DMS153 treated with DMSO at 0.1 percent for 48 hours (cell line): ENCODE results near the gene RPUSD1.
"Not testable (repeated sequence)": the region's sequence is repeated elsewhere in the genome, so short reads cannot be mapped to it uniquely, and the experiment has no call there.

Source experiments
- DNase-seq: peaks from one replicate; lab custom pipeline; 2025; ENCODE audit not compliant: unreplicated experiment; lab: John Stamatoyannopoulos, UW

The RPUSD1 gene

DNA sequence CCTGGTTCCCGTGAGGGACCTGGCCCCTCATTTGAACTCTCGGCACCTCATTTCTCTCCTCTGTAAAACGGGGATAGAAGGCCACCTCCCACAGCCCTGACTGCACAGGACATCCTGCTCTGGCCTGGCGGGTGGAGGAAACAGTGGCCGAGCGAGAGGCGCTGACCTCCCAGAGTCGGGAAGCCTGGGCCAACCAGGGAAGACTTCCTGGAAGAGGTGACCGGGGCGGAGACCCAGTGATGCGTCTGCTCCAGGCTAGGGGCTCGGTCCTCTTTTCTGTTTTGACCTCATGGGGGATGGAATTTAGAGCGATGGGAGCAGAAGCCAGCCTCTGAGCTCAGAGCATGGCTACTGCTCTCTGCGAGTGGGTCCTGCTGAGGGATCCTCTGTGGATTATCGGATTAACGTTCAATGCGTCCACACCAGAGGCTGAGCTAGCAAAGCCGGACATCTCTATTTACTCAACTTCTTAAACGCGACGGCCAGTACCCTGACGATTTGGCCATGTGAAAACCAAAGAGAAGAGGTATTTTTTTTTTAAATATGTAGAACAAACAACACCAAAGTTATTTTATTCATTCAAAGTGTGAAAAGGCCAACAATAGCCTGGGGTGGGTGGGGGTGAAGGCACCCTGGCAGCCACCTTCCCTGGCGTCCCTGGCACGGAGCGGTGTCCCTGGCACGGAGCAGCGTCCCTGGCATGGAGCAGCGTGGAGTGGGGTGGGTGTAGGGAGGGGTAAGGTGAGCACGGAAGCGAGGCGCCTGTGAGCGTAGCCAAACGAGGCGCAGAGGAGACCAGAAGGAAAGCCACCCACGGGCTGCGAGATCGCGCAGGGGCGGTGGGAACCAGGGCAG is 36.8 kb downstream of the RPUSD1 start:
- no peak for DNase-seq

DNA sequence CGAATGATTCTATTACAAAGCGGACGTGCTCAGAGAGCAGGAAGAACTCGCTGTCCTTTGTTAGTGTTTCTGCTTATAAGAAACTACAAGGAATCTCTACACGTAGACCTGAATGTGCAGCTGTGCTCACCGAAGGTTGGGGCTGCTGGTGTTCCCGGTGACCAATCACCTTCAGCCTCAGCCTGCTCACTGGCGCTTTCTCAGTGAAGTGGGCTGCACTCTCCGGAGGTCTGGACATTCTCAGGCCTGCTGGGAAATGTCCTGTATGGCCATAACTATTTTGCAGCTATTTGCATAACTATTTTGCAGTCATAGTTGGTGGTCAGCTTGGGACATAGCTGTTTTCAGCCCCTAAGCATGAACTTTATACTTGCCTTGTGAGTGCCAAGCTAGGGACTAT is 37.7 kb downstream of the RPUSD1 start:
- DNase-seq = no peak

DNA sequence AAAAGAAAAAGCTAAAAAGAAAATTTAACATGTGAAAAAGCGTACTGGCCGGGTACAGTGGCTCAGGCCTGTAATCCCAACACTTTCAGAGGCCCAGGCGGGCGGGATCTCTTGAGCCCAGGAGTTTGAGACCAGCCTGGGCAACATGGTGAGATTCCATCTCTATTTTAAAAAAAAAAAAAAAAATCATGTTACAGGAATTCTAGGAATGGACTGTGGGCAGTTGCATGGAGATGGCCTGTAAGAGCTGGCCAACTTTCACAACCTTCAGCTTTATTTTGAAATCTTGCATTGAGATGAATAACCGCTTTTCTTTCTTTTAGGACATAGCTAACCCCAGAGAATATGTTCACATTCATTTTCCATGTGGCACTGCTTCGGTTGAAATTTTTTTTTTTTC is 39.2 kb downstream of the RPUSD1 start:
- no peak for DNase-seq

DNA sequence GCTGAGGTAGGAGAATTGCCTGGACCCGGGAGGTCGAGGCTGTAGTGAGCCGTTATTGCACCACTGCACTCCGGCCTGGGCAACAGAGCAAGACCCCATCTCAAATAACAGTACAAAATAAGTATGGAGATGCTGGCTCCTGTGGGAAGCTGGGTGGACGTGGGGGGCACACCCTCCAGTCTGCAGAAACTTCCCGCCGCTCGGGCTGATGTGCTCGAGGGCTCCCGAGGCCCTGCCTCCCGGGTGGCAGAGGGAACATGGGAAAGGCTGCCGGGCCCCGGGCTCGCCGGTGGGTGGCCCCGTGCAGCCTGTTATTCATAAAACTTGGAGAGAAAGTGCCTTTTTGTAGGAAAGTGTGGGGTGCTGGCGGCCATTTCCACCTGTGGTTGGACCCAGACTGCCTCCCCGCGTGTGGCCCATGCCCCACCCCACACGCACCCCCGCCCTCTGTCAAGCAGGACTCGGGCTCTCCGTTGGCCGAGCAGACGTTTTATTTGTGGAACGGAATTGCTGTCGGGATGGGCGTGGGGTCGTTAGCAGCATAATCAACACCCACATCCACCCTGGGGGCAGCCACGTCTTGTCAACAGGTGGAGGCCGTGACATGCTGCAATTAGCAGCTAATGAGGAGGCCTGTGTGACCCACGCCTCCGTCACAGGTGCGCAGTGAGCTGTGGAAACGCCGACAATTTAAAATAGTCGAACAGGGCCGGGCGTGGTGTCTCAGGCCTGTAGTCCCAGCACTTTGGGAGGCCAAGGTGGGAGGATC is 40.0 kb downstream of the RPUSD1 start:
- DNase-seq = no peak

DNA sequence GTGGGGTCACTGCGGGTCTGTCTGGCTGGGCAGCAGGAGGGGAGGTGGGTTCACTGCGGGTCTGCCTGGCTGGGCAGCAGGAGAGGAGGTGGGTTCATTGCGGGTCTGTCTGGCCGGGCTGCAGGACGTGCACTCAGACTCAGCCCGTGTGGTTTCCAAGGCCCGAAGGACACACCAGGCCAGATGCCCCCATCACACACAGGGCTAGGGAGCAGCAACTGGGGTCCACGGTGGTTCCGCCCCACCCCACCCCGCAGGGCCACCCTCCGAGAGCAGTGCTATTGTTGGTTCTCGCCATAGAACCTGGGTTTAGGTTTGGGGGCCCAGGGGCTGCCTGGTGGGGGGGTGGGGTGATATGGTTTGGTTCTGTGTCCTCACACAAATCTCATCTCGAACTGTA is 41.5 kb downstream of the RPUSD1 start:
- DNase-seq = no peak

DNA sequence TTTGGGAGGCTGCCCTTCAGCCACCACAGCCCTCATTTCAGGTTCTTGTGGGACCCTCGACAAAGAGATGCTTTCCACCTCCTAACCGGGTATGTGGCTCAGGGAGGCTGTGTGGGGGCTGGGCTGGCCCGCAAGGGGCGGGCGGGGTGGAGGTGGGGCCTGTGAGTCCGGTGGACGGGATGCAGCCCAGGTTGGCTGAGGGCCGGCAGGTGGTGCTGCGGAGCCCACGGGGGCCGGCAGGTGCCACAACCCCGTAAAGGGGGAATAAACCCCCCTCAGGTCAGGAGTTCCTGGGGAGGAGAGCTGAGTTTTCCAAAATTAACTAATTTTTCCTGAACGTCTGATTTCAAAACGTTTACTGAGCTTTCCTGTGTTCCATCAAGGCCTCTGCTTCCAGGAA is 42.4 kb downstream of the RPUSD1 start:
- DNase-seq = no peak

DNA sequence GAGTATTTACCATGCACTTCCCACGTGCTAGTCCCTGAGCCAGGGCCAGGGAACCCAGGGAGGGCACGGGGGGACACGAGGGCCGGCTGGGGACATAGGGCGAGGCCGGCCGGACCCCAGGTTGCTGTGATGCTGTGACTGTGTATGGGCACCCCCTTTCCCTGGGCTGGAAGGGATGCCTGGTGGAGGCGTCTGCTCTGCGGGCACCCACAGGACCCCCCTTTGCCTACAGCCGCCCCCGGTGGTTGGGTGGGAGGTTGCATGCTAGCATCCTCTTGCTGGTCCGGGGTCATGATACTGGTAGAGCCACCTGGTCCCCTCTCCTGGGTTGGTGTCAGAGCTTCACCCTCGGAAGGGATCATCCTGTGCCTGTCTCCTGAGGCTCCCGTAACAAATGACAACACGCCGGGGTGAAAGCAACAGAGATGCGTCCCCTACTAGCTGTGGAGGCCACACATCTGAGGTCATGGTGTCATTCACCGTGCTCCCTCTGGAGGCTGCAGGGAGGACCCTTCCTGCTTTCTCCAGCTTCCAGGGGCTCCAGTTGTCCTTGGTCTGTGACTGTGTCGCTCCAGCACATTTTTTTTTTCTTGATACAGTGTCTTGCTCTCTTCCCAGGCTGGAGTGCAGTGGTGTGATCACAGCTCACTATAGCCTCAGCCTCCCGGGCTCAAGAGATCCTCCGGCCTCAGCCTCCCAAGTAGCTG is 44.2 kb downstream of the RPUSD1 start:
- no peak for DNase-seq

DNA sequence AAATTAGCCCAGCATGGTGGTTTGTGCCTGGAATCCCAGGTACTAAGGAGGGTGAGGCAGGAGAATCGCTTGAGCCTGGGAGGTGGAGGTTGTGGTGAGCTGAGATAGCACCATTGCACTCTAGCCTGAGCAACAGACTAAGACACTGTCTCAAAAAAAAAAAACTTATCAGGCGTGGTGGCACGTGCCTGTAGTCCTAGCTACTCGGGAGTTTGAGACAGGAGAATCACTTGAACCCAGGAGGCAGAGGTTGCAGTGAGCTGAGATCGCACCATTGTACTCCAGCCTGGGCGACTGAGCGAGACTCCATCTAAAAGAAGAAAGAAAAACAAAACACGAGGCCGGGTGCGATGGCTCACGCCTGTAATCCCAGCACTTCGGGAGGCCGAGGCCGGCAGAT is 45.3 kb downstream of the RPUSD1 start:
- not testable (repeated sequence) for DNase-seq

DNA sequence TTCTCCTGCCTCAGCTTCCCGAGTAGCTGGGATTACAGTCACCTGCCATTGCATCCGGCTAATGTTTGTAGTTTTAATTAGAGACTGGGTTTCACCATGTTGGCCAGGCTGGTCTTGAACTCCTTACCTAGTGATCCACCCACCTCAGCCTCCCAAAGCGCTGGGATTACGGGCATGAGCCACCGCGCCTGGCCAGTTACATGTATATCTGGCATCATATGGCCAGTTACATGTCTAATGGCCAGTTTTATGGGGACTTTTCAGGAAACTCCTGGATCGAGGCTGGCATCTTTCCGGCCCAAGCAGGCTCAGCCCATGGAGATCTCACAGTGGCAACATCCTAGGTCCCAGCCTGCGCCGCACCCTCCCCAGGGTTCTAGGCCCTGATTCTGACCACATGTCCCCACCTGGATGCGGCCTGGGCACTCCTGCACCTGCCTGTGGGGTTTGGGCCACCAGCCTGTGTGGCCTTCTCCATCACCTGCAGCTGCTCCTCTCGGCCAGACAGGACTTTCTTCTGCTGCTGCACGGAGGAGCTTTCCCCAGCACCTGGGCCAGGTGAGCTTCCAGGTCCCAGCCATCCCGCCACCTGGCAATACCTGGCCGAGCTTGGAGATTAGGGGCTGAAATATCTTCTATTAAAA is 46.1 kb downstream of the RPUSD1 start:
- no peak for DNase-seq

DNA sequence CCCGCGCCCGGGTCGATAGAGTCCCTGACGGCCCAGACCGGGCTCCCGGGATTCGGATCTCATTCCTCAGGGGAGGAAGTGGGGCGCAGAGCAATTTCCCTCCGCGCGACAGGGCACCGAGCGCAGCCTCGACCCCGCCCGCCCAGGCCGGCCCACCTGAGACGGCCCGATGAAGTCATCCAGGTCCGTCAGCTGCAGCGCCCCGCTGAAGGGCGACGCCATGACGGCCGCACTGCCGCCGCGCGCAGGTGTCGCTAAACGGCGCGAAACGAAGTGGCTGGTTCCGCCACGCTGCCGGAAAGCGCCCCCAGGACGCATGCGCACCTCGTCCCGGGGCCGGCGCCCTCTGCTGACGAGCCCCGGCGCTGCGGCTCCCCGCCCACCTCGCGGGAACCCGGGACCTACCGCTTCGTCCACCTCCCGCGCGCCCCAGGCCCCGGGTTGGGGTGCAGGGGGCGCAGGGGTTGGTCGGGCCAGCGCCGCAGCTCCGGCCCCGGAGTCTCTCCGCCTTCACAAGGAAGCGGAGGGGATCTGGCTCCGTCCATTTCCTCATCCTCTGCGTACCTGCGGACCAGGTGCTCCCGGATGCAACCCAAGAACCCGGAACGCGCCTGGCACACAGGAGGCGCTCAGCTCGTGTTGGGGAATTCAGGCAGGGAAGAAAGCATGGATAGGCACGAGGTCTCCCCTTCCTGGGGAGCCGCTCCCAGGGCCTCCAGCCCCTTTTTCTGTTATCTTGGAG is 47.2 kb downstream of the RPUSD1 start, which contains the start of gene CIAO3:
CIAO3 (minus strand) TSS at position 234 of the 742 bp plus-strand sequence; CDS start at position 222, 12 bp downstream.
- peak; percentile 75 for DNase-seq

DNA sequence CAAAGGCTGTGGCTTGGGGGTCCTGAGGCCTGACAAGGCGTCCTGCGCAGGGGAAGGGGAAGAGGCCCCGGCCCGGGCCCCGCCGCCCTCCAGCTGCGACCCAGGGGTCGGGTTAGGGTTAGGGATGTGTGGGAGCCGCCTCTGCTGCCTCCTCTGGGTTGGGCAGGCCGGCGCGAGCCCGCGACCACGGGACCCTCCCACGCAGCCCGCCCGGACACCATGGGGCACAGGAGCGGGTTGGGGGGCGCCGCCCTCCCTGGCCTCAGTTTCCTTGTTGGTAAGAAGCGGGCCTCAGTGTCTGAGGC is 47.8 kb downstream of the RPUSD1 start:
- DNase-seq = no peak

DNA sequence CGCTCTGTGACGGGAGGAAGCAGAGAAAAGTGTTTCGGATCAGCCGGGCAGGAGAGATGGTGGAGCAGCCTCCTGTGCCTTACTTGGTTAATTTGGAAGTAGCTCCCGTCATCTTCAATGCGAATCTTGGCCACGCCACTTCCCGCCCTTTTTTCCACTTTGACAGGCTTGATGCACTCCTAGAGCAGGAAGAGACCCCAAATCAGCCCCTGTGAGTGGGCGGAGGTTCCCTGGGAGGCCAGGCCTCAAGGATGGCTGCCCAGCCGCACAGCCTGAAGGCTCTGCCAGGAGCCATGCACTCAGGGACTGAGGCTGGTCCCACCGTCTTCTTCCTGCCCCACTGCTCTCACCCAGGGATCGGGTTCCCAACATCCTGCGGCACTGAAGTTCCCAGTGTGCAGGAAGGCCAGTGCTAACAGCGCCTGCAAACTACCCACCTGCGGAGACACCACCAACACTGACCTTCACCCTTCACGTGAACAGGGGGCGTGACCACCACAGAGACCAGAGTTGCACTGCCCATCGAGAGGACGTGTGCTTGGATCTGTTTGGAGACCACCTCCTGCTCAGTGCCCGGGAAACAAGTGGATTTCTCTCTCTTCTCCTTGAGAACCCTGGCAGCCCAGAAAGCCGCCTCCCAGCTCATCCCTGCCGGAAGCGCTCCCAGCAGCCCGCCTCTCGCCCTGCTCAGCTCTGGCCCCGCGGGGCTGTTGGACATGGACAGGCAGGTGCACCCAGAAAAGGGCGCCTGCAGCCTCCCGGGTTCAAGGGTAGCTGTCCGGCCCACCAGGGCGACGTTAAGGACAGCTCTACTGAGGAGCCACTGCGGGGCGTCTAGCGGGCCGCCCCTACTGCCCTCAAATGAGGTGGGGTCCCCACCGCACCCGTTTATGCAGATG is 48.4 kb downstream of the RPUSD1 start:
- no peak for DNase-seq

DNA sequence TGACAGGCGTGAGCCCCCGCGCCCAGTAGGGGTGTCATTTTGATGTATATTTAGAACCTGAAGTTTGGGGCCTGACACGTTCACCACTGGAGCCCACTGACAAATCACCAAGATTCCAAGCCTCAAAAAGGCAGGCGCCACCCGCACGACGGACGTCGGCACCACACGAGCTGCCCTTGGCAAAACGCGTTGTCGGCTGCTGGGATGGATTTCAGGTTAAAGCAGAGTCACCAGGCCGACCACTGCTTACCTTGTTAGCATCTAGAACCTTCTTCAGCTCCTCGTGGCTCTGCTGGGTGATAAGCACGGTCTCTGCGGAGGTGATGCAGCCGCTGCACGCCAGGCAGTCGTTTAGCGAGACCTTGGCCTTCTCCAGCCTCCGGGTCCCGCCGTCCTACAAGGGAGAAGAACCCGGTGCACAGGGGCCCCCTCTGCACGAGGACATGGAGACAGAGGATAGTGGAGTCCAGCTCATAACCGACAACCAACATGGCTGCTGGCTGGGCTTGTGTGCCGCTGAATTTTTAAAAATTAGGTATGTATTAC is 51.2 kb downstream of the RPUSD1 start:
- DNase-seq = no peak

DNA sequence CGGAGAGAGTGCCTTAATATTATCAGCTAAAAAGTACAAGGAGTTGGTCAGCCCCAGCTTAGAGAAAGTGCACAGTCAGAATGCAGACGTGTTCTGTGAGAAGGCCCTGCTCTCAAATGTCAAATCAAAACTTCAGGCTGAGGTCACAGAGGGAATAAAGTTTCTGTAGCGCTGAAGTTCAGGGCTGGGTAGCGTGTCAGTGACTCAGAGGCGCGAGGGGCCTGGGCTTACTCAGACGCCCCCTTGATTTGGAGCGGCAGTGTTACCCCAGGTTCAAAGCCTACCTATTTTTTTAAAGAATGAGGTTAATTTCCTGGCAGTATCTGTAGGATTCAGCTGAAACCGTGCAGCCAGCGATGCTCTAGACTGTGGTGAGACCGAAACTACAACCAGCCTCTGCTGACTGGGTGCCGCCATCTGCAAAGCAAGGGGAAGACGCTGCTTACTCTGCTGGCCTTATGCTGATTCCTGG is 52.2 kb downstream of the RPUSD1 start:
- no peak for DNase-seq

DNA sequence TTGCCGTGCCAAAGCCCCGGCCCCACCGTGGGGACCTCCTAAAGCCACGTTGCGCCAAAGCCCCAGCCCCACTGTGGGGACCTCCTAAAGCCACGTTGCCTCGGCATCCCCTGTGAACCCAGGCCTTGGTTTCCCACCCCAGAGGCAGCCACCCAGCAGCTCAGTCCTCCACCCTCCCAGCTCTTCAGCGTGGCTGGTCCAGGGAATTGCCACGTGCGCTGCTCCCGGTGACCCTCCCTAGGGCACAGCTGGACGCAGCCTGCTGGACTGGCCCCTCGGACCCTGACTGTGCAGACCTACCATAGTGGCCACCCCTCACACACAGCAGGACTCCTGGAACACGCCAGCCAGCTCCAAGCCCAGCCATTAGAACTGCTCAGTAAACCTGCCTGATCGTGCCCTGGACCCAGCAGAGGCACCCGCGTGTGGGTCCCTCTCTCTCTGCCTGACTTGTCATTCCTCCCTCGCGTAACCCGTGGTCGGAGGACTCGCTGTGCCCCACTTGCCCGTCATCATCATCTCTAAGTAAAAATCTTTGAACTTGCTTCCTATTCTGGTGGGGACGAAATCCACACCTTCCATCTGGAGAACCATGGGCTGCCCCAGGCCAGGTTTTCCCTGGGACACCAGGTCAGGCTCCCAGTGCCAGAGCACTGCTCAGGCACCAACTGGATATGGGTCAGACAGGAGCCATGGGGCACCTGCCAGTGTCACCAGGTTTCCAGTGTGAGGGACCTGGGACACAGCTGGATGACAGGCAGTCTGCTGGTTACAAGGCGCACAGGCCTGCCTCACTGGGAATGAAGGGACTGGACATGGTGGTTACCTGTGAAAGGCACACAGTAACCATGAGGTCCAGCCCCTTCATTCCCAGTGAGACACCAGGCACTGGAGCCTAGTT is 53.0 kb downstream of the RPUSD1 start:
- DNase-seq = no peak
